Forelimb muscle (tissue), 1 donor: ENCODE data around the gene VAV3. TPM values are rescaled to one million over a fixed set of nuclear protein-coding genes. Genes with fewer than 3 reads are reported as not detected.

Experiments used
- DNase-seq: peaks from one replicate; pipeline ENCODE4 v3.0.0-alpha.2; 2013; ENCODE audit warnings: low read depth
- polyA plus RNA-seq: library from polyadenylated mRNA; unstranded; fragments of 120-200 nt; gene quantifications from one replicate; pipeline ENCODE4 v1.2.1, GENCODE V29; 2013; ENCODE audit not compliant: insufficient read length

The VAV3 gene
- polyA plus RNA-seq, 1 donor, result 3.3 TPM

- DNase-seq, result no peak
Measured at GRCh38 chr1:107793896-107794453, 171.0 kb downstream of the VAV3 start.

- no peak for DNase-seq
Measured at GRCh38 chr1:107791348-107791747, 173.6 kb downstream of the VAV3 start.

DNA sequence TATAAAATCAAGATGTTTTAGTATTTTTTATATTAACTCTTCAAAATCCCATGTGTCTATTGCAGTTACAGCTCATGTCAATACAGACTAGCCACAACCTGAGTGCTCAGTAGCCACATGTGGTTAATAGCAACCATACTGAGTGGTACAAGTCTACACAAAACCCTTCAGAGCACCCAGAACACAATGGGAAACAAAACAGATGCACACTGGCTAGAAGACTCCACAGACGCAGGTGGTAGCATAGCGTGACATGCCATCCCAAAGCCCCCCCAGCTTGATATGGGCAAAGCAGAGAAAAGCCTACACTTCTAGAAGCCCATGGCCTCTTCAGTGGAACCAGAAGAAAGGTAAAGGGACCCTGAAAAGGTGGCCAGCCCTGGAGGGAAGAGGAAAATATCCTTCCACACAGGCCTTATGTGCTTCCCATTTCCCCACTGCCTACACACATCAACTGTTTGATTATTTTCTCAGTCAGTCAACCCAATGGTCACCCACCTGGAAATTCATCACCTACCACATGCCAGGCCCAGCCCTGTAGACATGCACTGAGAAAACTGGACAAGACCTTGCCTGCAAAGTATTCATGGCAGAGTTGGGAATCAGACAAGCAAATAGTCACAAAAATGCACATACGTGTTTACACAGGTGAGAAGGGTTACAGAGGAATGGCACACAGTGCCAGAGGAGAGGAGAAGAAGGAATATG is 175.0 kb downstream of the VAV3 start:
- no peak for DNase-seq

- no peak for DNase-seq
Measured at GRCh38 chr1:107788206-107789202, 176.5 kb downstream of the VAV3 start.

DNA sequence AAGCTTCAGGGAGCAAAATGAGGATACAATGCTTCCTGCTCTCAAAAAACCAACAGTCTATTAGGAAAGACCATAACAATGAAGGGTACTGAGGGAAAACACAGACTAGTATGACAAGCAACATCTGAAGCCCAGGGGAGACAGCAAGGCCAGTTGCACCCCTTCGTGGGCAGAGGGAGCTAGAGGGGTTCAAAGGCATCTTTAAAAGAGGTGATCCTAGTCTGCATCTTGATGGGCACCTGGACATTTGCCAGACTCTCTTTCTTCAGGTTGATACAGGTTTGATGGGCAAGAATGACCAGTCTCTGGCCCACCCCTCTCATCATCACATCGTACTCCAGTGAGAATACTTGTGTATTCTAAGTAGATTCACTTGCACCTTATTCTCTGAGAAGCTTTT is 177.7 kb downstream of the VAV3 start:
- DNase-seq, result no peak

DNA sequence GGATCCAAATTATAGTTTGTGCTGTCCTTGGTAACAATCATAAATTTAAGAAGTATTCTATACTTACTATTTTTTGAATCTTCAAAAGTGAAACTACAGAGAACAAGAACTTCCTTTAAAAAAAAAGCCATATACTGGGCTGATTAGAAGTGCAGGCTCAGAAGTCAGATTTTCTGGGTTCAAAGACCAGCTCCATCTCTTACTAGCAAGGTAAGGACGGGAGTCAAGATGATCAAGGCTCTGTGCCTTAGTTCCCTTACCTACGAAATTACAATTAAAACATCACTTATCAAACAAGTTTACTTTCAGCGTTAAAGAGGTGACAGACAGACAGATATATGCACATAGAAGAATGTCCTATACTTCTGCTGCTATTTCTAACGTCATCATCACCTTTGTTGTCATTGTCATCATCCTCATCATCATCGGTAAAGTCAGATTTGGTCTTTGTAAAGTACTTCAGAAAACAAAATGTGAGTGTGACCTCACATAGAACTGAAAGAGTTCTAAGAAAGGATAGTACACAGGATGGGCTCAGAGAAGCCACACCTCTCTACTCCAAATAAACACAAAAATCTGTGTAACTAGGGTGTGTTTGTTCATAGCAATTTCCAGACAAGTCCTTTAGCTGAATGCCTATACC is 178.7 kb downstream of the VAV3 start:
- no peak for DNase-seq

DNA sequence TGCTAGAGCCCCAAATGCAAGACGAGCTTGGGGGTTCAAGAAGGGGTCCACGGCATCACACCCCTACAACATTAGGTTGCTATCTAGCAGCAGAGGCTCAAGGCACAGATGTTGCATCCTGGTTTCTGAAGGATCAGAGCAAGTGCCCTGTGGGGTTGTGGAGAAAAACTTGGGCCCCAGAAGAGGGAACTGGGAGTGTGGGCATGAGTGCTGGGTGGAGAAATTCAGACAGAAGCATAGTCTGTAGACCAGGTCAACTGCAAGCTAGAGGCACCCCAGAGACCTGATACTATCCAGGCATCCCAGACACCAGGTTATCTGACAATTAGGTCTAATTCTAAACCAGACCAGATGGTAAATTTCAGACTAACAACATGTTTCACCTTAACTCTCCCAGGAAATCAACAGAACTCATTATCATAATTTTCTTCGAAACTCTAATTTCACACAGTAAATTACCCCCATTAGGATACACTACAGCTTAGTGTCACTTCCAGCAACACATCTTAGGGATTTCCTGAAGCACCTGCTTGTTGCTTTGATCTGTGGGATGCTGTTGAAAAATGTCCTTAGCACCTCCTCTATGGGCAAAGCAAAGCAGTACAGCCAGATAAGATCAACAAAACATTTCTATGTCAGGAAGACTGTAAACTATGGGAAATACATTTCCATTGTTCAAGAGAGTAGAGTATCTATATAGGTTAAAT is 179.3 kb downstream of the VAV3 start:
- no peak for DNase-seq

- DNase-seq, result peak; percentile 50
Measured at GRCh38 chr1:107782217-107782845, 182.6 kb downstream of the VAV3 start.

DNA sequence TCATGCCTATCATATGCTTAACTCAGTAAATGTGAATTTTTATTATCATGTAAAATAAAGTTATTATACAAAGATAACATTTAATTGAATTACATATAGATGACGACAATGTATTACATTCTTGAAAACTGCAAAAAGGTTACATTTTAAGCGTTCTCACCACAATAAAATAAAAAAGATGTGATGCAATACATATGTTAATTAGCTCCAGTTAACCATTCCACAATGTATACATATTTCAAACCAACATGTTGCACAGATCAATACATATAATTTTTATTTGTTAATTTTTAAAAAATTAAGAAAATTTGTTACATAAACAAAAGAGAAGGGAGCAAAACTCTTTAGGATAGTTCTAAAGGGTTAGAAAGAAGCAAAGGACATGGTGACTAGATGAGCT is 183.7 kb downstream of the VAV3 start:
- DNase-seq, result no peak

DNA sequence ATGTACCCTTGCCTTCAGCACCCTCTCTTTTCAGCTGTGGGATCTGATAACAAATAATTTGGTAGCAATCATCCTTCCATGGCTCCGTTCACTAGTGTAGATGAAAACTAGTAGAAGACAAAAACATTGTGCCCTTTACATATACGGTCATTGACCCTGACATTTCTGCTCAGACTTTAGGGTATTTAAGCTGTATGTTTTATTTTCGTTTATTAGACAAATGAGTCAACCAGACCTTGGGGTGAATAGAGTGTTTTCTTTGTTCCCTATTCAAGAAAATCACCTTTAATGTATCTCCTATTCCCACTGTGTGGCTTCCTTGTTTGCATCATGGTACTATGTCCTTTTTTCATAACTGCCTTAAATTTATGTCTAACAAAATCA is 187.3 kb downstream of the VAV3 start:
- no peak for DNase-seq

DNA sequence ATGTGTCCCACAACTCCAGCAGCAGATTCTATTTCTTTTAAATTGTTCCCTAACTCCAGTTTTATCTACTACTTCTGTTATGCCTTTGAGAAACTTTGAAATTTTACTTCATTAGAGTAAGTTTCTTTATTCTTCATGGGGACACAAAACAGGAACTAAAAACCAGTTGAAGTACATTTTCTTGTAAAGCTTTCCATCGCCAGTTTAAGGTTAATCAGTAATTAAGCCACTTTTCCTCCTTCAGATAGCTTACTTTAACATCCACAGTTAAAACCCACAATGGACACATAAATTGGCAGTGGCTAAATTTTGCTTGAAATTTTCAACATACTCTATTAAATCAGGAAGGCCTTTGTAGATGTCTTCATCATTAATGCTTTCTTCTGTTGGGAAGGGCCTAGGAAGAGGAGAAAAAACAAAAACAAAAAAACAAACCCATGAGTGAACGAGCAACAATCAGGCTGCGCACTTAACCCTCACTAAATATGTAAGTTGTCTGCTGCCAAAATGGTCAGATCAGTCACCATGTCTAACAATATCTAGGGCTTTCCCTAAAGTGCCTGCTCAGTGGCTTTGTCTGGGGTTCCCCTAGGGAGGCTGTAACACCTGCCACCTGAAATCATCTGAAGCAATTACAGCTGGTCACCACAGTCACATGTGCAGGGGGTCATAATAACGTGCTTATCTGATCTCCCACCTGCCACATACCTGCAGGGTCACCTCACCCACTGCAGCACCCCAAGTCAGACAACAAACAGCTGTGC is 187.9 kb downstream of the VAV3 start:
- no peak for DNase-seq

DNA sequence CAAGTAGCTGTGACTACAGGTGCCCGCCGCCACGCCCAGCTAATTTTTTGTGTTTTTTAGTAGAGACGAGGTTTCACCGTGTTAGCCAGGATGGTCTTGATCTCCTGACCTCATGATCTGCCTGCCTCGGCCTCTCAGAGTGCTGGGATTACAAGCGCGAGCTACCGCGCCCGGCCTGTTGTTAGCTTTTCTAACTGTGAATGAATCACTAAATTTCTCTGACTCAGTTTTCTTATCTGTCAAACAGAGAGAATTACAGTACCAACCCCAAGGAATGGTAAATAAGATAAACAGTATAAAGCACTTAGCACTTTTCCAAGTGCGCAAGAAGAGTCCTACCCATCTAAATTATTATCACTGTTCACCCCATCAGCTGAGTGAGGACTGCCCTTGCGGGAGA is 193.6 kb downstream of the VAV3 start:
- no peak for DNase-seq

DNA sequence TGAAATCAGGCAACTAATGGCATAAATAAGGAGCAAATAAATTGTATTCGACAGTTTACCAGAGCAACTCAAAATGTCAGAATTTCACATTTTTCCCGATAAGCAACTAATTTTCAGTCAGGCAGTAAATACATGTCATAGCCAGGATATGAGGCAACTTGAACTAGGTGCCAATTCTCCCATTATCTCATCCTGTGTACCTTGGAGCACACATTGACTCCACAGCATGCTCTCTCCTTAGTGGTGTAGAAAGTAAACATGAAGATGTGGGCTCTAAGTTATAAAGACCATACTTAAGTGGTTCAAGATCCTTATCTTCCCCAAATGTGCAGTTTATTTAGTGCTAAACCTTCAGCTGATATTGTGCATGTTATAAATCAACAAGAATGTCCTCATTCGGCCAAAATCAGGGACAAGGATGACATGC is 197.8 kb downstream of the VAV3 start:
- no peak for DNase-seq

DNA sequence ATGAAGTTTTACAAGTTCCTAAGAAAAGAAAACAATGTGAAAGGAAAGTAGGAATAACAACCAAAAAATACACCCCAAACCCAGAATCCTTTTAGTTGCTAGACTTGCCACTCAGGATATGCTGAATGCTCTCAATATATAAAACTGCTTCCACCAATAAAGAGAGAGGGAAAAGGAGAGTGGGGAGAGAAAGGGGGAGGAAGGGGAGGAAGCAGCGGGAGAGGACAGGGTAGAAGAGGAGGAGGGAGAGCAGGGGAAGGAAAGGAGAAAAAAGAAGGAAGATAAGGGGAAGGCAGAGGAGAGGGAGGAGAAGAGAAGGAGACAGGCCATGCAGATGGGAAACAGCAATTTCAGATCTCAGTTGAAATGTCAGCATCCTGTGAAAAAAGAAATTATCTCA is 198.4 kb downstream of the VAV3 start:
- DNase-seq, result no peak

DNA sequence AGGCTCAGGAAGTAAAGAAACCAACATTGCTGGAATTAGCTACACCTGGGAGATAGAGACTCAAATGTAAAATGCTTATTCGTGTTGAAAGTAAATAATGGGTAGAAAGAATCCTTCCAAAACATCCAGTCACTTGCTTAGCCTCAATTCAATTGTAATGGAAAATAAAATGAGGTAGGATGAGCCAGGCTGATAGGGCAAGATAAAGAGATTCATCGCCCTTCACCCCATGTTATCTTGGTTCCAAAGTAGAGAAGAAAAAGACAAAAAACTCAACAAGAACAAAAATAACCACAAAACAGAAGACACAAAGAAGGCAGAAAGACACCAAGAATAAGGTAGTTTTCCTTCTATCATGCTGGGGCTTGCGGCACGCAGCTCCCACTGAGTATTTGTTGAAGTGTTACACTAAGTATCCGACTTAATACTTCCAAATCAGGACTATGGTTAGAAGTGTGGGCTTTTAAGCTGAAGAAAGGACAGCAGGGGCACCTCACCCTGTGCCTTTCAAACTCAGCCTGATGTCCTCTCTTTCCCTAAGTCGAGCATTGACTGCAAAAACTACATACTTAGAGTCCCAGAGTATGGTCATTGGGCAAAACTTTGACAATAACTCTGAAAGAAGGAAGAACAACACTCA is 202.1 kb downstream of the VAV3 start:
- no peak for DNase-seq

DNA sequence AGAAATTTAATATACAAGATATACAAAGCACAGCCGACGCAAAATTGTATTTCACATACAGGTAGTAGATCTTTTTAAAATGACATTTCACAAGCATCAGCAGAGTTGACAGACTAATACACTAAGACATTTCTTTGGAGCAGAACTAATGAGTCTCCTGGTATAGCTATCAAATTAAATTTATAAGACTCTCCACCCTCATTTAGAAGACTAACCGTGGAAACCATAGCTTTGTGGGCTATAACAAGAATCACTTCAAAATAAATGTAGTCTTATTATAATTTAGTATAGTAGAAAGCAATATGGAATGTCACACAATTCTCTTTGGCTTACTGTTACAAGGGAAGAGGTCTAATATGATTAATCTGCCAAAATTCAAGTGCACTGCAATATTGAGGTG is 204.9 kb downstream of the VAV3 start:
- DNase-seq, result no peak

DNA sequence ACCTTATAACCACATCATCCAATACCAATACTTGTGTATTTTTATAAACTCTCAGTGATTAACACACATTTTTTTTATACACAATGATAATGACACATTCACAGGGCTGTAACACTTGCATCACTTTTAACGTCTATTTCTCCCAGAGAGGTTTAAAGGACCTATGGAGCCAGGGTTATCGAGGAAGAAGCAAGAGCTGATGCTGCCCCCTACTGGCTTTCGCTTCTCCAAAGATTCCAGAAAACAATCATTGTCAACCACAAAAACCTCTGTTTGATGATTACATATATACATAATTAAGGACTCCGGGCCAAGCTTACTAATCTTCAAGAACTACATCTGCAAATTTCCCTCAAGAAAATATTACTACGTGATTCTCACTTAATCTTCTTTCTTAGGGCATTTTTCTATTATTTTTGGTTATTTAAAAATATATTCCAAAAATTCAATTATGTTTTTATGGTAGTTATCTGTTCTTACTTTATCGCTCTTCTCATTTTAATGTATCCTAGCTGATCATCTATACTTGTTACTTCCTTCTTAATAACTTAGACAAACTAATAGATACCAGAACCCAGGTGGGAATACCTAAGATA is 214.5 kb downstream of the VAV3 start:
- DNase-seq, result no peak

- DNase-seq, result peak; percentile 22
Measured at GRCh38 chr1:107748531-107748930, 216.4 kb downstream of the VAV3 start.

DNA sequence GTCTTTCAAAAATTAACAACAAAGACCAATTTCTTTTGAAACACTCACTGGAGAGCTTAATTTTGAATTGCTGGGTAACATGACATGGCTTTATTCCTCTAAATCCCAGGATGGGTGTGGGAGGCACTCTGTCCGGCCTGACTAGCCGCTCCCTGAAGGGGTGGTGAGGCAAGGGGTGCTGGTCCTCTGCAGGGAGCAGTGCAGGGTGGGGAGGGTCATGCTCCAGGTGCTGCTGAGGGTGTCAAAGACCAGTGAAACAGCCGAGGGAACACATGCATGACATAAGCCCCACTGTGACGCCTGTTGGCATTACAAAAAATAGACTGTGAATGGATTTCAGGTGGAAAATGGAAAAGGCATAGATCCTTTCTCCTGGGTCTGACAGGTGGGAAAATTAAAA is 223.7 kb downstream of the VAV3 start:
- no peak for DNase-seq
